Central memory CD8-positive, alpha-beta T cell (primary cell): Measurements from ENCODE around the gene EXOC1L.
"Not testable (repeated sequence)": the region's sequence is repeated elsewhere in the genome, so short reads cannot be mapped to it uniquely, and the experiment has no call there.

Source experiments
- ATAC-seq: fragments of 150-1000 bp; cut with Tn5 transposase; replicated peaks from 2 replicates; pipeline ENCODE4 v1.10.0; 2022; ENCODE audit warnings: mild to moderate bottlenecking, moderate FRiP score, moderate number of reproducible peaks; ENCODE audit not compliant: poor library complexity, severe bottlenecking; ENCODE audit errors: extremely low read depth
- DNase-seq, 2 donors: peaks; one replicate each; pipeline ENCODE4 v3.0.0; 2021; ENCODE audit warnings: low spot score in 2 of 2
- H3K27ac Mint-ChIP-seq: one replicate; pipeline ENCODE4 v1.8.0; 2022; ENCODE audit warnings: low read depth, mild to moderate bottlenecking, moderate library complexity, mixed read lengths
- H3K27me3 Mint-ChIP-seq: one replicate; pipeline ENCODE4 v1.8.0; 2022; ENCODE audit warnings: mixed read lengths
- H3K36me3 Mint-ChIP-seq: one replicate; pipeline ENCODE4 v1.8.0; 2022; ENCODE audit warnings: mild to moderate bottlenecking, moderate library complexity, mixed read lengths; ENCODE audit not compliant: insufficient read depth
- H3K4me1 Mint-ChIP-seq: one replicate; pipeline ENCODE4 v1.8.0; 2022; ENCODE audit warnings: mixed read lengths
- H3K4me3 Mint-ChIP-seq: one replicate; pipeline ENCODE4 v1.8.0; 2022; ENCODE audit warnings: mild to moderate bottlenecking, moderate library complexity, mixed read lengths
- H3K9me3 Mint-ChIP-seq: one replicate; pipeline ENCODE4 v1.8.0; 2022; ENCODE audit warnings: mixed read lengths

EXOC1L gene

DNA sequence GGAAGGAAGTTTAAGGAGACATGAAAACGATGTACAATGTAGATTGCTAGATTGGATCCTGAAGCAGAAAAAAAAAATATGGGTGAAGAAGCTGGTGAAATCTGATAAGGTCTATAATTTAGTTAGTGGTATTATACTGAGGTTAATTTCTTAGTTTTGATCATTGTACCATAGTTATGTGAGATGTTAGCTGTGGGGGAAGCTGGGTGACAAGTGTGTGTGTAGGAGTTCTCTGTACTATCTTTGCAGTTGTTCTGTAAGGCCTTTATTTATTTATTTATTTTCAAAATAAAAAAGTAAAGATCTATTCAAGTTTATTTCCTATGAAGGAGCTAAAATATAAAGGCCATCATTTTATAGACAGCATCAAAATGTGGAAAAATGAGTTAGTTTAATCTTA, 21.4 kb downstream of the EXOC1L start:
- no peak overlapping the region for H3K4me3 Mint-ChIP-seq
- no peaks in the 10 kb centered on the region for H3K36me3 Mint-ChIP-seq
- no peaks in the 10 kb centered on the region for H3K9me3 Mint-ChIP-seq
- H3K4me1 Mint-ChIP-seq = no peaks in the 10 kb centered on the region
- ATAC-seq = no peak
- H3K27ac Mint-ChIP-seq = no peak overlapping the region
- peaks cover 46% of the 10 kb centered on the region for H3K27me3 Mint-ChIP-seq
- no peak for DNase-seq

DNA sequence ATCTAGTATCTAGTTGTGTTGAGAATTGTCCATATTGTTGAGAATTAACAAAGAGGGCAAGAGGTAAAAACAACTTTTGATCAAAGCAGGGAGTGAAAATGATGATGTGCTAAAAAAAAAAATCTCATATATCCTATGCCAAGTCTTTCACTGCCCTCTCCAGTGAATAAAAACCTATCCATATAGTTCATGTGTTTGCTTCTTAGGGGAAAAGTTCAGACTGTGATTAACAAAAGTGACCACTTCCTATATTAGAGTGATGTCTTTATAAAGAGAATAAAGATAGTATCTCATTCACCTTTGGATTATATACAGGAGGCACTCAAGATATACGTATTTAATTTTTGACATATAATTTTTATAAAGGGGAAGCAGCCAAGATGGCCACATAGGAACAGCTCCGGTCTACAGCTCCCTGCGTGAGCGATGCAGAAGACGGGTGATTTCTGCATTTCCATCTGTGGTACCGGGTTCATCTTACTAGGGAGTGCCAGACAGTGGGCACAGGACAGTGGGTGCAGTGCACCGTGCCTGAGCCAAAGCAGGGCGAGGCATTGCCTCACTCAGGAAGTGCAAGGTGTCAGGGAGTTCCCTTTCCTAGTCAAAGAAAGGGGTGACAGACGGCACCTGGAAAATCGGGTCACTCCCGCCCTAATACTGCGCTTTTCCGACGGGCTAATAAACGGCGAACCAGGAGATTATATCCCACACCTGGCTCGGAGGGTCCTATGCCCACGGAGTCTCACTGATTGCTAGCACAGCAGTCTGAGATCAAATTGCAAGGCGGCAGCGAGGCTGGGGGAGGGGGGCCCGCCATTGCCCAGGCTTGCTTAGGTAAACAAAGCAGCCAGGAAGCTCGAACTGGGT, 22.0 kb downstream of the EXOC1L start:
- not testable (repeated sequence) for DNase-seq, ATAC-seq, H3K9me3 Mint-ChIP-seq, H3K27ac Mint-ChIP-seq, H3K36me3 Mint-ChIP-seq, H3K4me1 Mint-ChIP-seq
- Mint-ChIP-seq H3K27me3 (peaks cover 40% of the 10 kb centered on the region), H3K4me3 (peak overlapping the region; percentile 18)

DNA sequence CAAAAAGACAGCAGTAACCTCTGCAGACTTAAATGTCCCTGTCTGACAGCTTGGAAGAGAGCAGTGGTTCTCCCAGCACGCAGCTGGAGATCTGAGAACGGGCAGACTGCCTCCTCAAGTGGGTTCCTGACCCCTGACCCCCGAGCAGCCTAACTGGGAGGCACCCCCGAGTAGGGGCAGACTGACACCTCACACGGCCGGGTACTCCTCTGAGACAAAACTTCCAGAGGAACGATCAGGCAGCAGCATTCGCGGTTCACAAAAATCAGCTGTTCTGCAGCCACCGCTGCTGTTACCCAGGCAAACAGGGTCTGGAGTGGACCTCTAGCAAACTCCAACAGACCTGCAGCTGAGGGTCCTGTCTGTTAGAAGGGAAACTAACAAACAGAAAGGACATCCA, 22.7 kb downstream of the EXOC1L start:
- not testable (repeated sequence) for H3K36me3 Mint-ChIP-seq, DNase-seq, H3K9me3 Mint-ChIP-seq, H3K4me1 Mint-ChIP-seq, H3K4me3 Mint-ChIP-seq, H3K27ac Mint-ChIP-seq, ATAC-seq
- peaks cover 34% of the 10 kb centered on the region for H3K27me3 Mint-ChIP-seq

DNA sequence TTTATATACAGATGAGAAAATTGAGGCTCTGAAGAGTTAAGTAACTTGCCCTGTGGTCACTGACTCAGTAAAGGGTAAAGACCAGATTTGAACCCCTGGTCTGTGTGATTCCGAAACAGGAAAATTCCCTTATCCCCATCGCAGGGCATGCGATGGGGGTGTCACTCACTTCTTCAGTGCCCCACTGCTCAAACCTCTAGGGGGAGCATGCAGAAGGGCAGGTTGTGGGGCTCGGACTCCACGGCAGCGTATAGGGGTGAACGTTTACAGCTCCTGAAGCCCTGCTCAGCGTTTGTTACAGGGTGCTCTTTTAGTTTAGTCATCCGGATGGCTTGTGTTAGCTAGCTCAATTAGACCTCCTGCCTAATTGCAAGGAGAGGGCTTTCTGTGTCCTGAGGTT, 30.1 kb downstream of the EXOC1L start:
- ATAC-seq (no peak), DNase-seq (no peak)
- Mint-ChIP-seq H3K27ac (no peak overlapping the region), H3K4me3 (no peak overlapping the region), H3K9me3 (no peaks in the 10 kb centered on the region), H3K4me1 (peaks cover 21% of the 10 kb centered on the region), H3K27me3 (peaks cover 3% of the 10 kb centered on the region), H3K36me3 (peaks cover 5% of the 10 kb centered on the region)

DNA sequence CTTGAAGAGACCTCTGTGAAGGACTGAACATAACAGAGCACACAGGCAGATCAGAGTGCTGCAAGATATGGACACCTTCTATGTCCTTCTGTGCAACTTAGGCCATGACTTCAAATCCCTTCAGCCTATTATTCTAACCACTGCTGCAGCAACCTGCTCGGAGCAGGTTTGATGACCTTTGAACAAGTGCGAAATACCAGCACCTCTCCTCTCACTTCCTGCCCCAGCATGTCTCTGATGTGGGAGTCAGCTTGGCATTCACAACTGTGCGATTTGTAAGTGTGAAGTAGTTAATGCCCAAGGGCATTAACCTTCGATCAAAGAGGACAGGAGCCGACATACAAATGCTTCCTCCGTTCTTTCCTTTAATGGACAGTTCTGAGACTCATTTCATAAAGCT, 32.3 kb downstream of the EXOC1L start:
- ATAC-seq (peak; percentile 65), DNase-seq (peak in 1 of 2 donors; percentile 30)
- H3K4me1 Mint-ChIP-seq = peaks cover 21% of the 10 kb centered on the region
- no peaks in the 10 kb centered on the region for H3K27me3 Mint-ChIP-seq
- H3K9me3 Mint-ChIP-seq = no peaks in the 10 kb centered on the region
- peaks cover 7% of the 10 kb centered on the region for H3K36me3 Mint-ChIP-seq
- H3K4me3 Mint-ChIP-seq = no peak overlapping the region
- H3K27ac Mint-ChIP-seq = no peak overlapping the region

DNA sequence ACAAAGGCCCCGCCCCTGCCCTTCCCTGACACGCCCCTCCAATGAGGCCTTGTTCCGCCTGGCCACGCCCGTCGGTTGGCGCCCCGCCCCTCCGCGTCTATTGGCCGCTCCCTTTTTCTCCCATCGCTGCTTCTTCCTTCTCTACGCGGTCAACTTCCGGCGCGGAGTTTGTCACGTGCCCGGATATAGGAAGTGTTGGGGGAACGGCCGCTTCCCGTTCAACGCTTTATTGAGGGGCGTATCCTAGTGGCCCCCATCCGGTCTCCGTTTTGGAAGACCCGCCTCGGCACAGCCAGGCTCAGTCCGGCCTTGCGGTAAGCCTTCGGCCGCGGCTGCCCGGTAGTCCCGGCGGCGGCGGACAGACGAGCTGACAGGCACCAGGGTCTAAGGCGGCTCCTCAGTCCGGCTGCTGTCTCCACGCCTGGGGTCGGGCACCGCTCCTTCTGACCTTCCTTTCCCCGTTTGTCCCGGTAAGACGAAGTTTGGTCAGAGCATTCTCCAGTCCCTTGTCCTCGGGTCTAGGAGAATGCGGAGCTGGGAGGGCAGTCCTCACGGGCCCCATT, 34.0 kb downstream of the EXOC1L start, which contains the start of gene EXOC1:
EXOC1 (plus strand) TSS at position 165 of the 563 bp plus-strand sequence. CDS start 4,676 bp downstream, outside the sequence.
- H3K27me3 Mint-ChIP-seq = no peaks in the 10 kb centered on the region
- no peak within 1 kb of the TSS for H3K4me3 Mint-ChIP-seq
- H3K27ac Mint-ChIP-seq = no peak within 1 kb of the TSS
- peaks cover 8% of the 10 kb centered on the region for H3K36me3 Mint-ChIP-seq
- peaks cover 21% of the 10 kb centered on the region for H3K4me1 Mint-ChIP-seq
- H3K9me3 Mint-ChIP-seq = no peaks in the 10 kb centered on the region
- peak; percentile 77 for ATAC-seq
- DNase-seq = peak; percentile 88 to 94

DNA sequence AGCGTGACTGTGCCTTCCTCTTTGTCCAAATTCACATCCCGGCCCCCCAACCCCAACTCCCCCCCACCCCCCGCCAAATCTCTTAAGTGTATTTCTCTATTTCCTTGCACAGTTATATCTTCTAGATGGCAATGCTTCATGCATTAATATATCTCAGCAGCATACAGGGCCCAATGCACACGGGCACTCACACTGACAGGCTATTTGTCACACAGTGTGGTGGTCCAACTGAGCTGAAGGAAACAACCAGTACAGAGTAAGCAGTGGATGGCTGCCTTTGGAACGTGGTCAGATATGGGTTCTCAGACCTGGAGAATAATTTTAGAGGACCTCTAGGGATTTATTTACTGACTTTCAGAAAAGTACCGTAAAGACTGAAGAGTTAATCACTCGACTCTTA, 34.5 kb downstream of the EXOC1L start:
- Mint-ChIP-seq H3K36me3 (peaks cover 8% of the 10 kb centered on the region), H3K9me3 (no peaks in the 10 kb centered on the region), H3K4me1 (peaks cover 21% of the 10 kb centered on the region), H3K27me3 (no peaks in the 10 kb centered on the region), H3K4me3 (no peak overlapping the region), H3K27ac (no peak overlapping the region)
- DNase-seq (no peak), ATAC-seq (peak; percentile 40)

DNA sequence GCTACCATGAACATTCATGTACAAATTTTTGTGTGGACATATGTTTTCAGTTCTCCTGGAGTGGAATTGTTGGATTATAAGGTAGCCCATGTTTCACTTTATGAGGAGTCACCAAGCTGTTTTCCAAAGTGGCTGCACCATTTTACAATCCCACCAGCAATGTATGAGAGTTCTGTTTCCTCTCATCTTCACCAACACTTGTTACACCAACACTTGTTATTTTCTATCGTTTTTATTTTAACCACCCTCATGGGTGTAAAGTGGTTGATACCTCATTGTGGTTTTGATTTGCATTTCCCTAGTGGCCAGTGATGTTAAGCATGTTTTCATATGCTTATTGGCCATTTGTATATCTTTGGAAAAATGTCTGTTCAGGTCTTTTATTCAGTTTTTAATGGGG, 38.0 kb downstream of the EXOC1L start:
- peaks cover under 1% of the 10 kb centered on the region for H3K4me1 Mint-ChIP-seq
- ATAC-seq (no peak), DNase-seq (no peak)
- no peaks in the 10 kb centered on the region for H3K9me3 Mint-ChIP-seq
- H3K27me3 Mint-ChIP-seq = no peaks in the 10 kb centered on the region
- H3K4me3 Mint-ChIP-seq = no peak overlapping the region
- H3K27ac Mint-ChIP-seq = no peak overlapping the region
- peaks cover 24% of the 10 kb centered on the region for H3K36me3 Mint-ChIP-seq

DNA sequence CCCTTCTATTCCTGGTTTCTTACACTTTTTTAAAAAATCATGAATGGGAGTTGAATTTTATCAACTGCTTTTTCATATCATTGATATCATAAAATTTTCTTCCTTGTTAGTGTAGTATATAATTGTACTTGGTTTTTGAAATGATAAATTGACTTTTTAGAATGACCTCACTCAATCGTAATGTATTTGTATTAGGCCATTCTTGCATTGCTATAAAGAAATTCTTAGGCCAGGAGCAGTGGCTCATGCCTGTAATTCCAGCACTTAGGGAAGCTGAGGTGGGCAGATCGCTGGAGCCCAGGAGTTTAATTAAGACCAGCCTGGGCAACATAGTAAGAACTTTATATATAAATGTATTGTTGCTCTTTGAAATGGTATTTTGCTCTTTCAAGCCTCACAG, 40.1 kb downstream of the EXOC1L start:
- Mint-ChIP-seq H3K27ac (no peak overlapping the region), H3K27me3 (no peaks in the 10 kb centered on the region), H3K36me3 (peaks cover 26% of the 10 kb centered on the region), H3K4me3 (no peak overlapping the region), H3K9me3 (no peaks in the 10 kb centered on the region), H3K4me1 (no peaks in the 10 kb centered on the region)
- DNase-seq (no peak), ATAC-seq (no peak)

DNA sequence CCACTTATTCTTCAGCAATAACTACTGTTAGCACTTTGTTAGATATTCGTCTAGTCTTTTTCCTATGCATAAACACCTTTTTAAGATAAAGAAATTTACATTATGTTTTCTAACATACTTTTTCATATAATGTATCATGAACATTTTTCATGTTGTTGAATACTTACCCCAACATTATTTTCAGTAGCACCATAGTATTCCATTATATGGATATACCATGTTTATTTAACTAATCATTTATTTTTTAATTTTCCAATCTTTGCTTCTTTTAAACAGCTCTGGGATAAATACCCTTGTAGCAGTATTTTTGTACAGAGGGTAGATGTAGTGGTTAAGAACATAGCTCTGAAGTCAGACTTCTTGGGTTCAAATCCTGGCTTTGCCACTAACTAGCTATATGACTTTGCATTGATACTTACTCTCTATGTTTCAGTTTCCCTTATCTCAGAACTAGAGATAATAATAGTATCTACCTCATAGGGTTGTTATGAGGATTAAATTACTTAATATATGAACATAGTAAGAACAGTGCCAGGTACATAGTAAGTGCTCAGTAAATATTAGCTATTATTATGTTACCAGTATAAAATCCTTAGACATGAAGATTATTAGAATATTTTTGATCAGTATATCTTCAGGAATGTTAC, 45.1 kb downstream of the EXOC1L start:
- Mint-ChIP-seq H3K27ac (no peak overlapping the region), H3K9me3 (no peaks in the 10 kb centered on the region), H3K4me1 (peaks cover 12% of the 10 kb centered on the region), H3K4me3 (no peak overlapping the region), H3K27me3 (no peaks in the 10 kb centered on the region), H3K36me3 (peaks cover 46% of the 10 kb centered on the region)
- DNase-seq = no peak
- ATAC-seq = no peak

DNA sequence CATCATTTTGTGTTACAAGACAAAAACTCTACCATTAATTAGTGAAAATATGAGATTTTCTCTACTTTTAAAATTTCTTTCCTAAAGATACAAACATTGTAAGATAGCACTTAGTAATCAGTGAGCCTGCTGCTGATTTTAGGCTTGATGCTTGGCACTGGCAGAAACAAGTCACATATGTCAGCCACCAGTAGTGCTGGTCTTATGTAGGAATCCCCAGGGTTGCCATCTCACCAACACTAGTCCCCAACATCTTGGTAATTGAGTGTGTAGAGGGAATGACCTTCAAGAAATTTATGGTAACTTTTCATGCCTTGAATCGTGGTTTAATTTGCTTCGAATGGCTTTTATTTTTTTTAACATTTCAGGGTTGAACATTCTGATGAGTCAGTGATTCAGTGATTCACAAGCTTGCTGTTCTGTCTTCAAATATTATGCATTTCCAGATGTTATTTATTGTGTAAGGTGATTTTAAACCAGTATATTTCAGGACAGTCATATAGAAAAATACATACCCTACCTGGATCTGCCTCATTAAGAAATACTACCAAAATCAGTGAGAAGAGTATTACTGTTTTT, 45.7 kb downstream of the EXOC1L start:
- no peak for ATAC-seq
- Mint-ChIP-seq H3K27me3 (no peaks in the 10 kb centered on the region), H3K4me3 (no peak overlapping the region), H3K9me3 (no peaks in the 10 kb centered on the region), H3K36me3 (peaks cover 49% of the 10 kb centered on the region), H3K27ac (no peak overlapping the region), H3K4me1 (peaks cover 12% of the 10 kb centered on the region)
- DNase-seq = no peak

DNA sequence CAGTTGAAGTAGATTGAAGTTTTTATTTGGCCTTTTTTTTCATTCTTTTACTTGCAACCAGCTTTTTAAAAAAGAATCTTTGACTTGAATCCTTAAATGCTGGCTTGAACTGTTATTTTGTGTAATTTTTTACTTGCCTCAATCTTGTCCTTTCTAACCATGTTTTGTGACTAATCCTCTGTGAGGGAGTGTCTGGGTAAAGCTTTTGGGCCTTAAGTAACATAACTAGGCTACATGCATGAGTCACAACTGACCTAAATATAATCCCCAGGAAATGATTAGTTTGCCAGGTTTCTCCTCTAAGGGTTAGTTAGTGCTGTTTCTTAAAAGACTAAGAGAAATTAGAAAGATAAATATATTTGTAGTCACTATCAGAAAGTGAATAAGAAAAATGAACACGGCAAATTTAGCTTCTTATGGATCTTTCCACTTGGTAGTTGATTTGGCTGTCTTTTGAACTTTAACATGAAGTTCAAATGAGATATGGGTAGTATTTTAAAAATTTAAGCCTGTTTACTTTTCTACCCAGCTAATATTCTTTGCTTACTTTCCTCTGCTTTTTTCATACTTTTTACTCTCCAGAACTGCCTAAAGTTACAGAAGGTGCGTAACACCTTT, 46.8 kb downstream of the EXOC1L start:
- no peak for DNase-seq
- Mint-ChIP-seq H3K36me3 (peaks cover 53% of the 10 kb centered on the region), H3K27me3 (no peaks in the 10 kb centered on the region), H3K4me3 (no peak overlapping the region), H3K4me1 (peaks cover 12% of the 10 kb centered on the region), H3K9me3 (no peaks in the 10 kb centered on the region), H3K27ac (peak overlapping the region; percentile 69)
- ATAC-seq = peak; percentile 70
